ENCODE measurements around the gene AGBL4. TPM values are rescaled to one million over a fixed set of nuclear protein-coding genes. Genes with fewer than 3 reads are reported as not detected.

Gene AGBL4
- total RNA-seq, 4 donors from 2014 or later, result 0.44 to 1.5 (median 1.2) TPM; not detected in 1

- DNase-seq (ENCODE audit: low spot score in 2 of 2), result no peak
- H3K4me1 ChIP-seq, result no peaks in the 10 kb centered on the region
- WGBS, 2 donors, result 85 to 91% methylated on average over 2 of the region's 2 CpGs
- TF ChIP-seq CTCF (IDR thresholded peaks at IDR 0.05) (no peak), EP300 (IDR thresholded peaks at IDR 0.05) (no peak), POLR2A (IDR thresholded peaks at IDR 0.05) (no peak)
- no peaks in the 10 kb centered on the region for H3K27me3 ChIP-seq
- no peaks in the 10 kb centered on the region for H3K9me3 ChIP-seq
- H3K4me3 ChIP-seq, result no peak overlapping the region
- no peaks in the 10 kb centered on the region for H3K36me3 ChIP-seq
- H3K27ac ChIP-seq, result no peak overlapping the region
Observed at GRCh38 chr1:49408346-49408745, 615.4 kb downstream of the AGBL4 start.

GRCh38 chr1:49397086-49397485 lies 626.7 kb downstream of the AGBL4 start:
- TF ChIP-seq CTCF (IDR thresholded peaks at IDR 0.05) (no peak), EP300 (IDR thresholded peaks at IDR 0.05) (no peak), POLR2A (IDR thresholded peaks at IDR 0.05) (no peak)
- Histone ChIP-seq H3K4me3 (no peak overlapping the region), H3K27ac (no peak overlapping the region), H3K27me3 (no peaks in the 10 kb centered on the region), H3K36me3 (no peaks in the 10 kb centered on the region), H3K4me1 (no peaks in the 10 kb centered on the region), H3K9me3 (peaks cover 0 to 12% (median 1%) of the 10 kb centered on the region in 4 donors)
- DNase-seq (ENCODE audit: low spot score in 2 of 2), result no peak

GRCh38 chr1:49394200-49394599 lies 629.6 kb downstream of the AGBL4 start:
- TF ChIP-seq POLR2A (IDR thresholded peaks at IDR 0.05) (no peak), CTCF (IDR thresholded peaks at IDR 0.05) (no peak), EP300 (IDR thresholded peaks at IDR 0.05) (no peak)
- Histone ChIP-seq H3K27me3 (no peaks in the 10 kb centered on the region), H3K4me1 (no peaks in the 10 kb centered on the region), H3K36me3 (no peaks in the 10 kb centered on the region), H3K9me3 (no peaks in the 10 kb centered on the region), H3K27ac (no peak overlapping the region), H3K4me3 (no peak overlapping the region)
- 80 to 87% methylated on average over 2 of the region's 2 CpGs for WGBS, 2 donors
- no peak for DNase-seq (ENCODE audit: low spot score in 2 of 2)

- H3K27ac ChIP-seq, result no peak overlapping the region
- H3K9me3 ChIP-seq, result no peaks in the 10 kb centered on the region
- no peaks in the 10 kb centered on the region for H3K4me1 ChIP-seq
- TF ChIP-seq POLR2A (IDR thresholded peaks at IDR 0.05) (no peak), CTCF (IDR thresholded peaks at IDR 0.05) (no peak), EP300 (IDR thresholded peaks at IDR 0.05) (no peak)
- no peaks in the 10 kb centered on the region for H3K36me3 ChIP-seq
- no peaks in the 10 kb centered on the region for H3K27me3 ChIP-seq
- no peak overlapping the region for H3K4me3 ChIP-seq
- DNase-seq (ENCODE audit: low spot score in 2 of 2), result no peak
Observed at GRCh38 chr1:49389699-49390098, 634.1 kb downstream of the AGBL4 start.

- Histone ChIP-seq H3K27ac (no peak overlapping the region), H3K9me3 (no peaks in the 10 kb centered on the region), H3K27me3 (no peaks in the 10 kb centered on the region), H3K36me3 (no peaks in the 10 kb centered on the region), H3K4me3 (no peak overlapping the region), H3K4me1 (no peaks in the 10 kb centered on the region)
- WGBS, 2 donors, result 90% methylated on average over 7 of the region's 7 CpGs
- DNase-seq (ENCODE audit: low spot score in 2 of 2), result no peak
- TF ChIP-seq CTCF (IDR thresholded peaks at IDR 0.05) (no peak), EP300 (IDR thresholded peaks at IDR 0.05) (no peak), POLR2A (IDR thresholded peaks at IDR 0.05) (no peak)
Observed at GRCh38 chr1:49364676-49365075, 659.1 kb downstream of the AGBL4 start.
